B cell (primary cell): Measurements from ENCODE around the gene ITGA5. TPM values are rescaled to one million over a fixed set of nuclear protein-coding genes. Genes with fewer than 3 reads are reported as not detected.

Experiments used
- ATAC-seq: fragments of 200-7000 bp; cut with Tn5 transposase; one replicate; pipeline ENCODE4 v1.10.0; 2021; ENCODE audit warnings: low read depth, mild to moderate bottlenecking, moderate number of reproducible peaks, moderate library complexity
- CTCF ChIA-PET: fragments of 350-600 bp; sonication (Branson Sonifier 250); formaldehyde crosslinking; loops from one replicate; lab custom pipeline; 2021; ENCODE audit warnings: antibody characterized with exemption, inconsistent platforms; lab: Charles Lee
- POLR2A ChIA-PET: fragments of 350-600 bp; sonication (Branson Sonifier 250); formaldehyde crosslinking; loops from one replicate; lab custom pipeline; 2021; ENCODE audit warnings: antibody characterized with exemption; lab: Charles Lee
- DNase-seq: peaks from one replicate; pipeline ENCODE4 v3.0.0; 2013
- H2AFZ ChIP-seq: 2 replicates; pipeline ENCODE4 v1.6.1; 2012; ENCODE audit warnings: mild to moderate bottlenecking, low read depth, low read length; ENCODE audit not compliant: insufficient read depth, poor library complexity, severe bottlenecking
- H3K27ac ChIP-seq, 2 donors: 1 replicate in 1 of 2; 2 replicates in 1 of 2; pipeline ENCODE4 v1.5.1; 2012 to 2013; ENCODE audit warnings: low read length in 2 of 2, mild to moderate bottlenecking in 2 of 2, moderate library complexity in 1 of 2
- H3K27me3 ChIP-seq, 4 experiments: fragments of 200-600 bp in 1 of 4; sonication (generic) in 1 of 4; replicated peaks in 1 of 4; 1 replicate in 2 of 4; 2 replicates in 2 of 4; pipeline versions ENCODE4 v1.6.1 to v1.7.0; 2013 to 2016; ENCODE audit warnings: low read length in 3 of 4, mild to moderate bottlenecking in 2 of 4, mixed read lengths in 1 of 4, moderate library complexity in 1 of 4; ENCODE audit not compliant: insufficient read depth in 4 of 4, control insufficient read depth in 3 of 4; ENCODE audit errors: control extremely low read depth in 1 of 4
- H3K36me3 ChIP-seq, 2 experiments: replicated peaks in 1 of 2; 1 replicate in 1 of 2; 2 replicates in 1 of 2; pipeline versions ENCODE4 v1.6.1 to v1.7.1; 2013; ENCODE audit warnings: low read length in 1 of 2; ENCODE audit not compliant: insufficient read depth in 2 of 2, control insufficient read depth in 1 of 2; ENCODE audit errors: control extremely low read depth in 1 of 2, extremely low read depth in 1 of 2
- H3K4me1 ChIP-seq, 2 donors: fragments of 200-600 bp in 1 of 2; sonication (generic) in 1 of 2; 1 replicate in 1 of 2; 2 replicates in 1 of 2; pipeline versions ENCODE4 v1.5.1 to v1.6.1; 2013 to 2017; ENCODE audit warnings: low read length in 2 of 2; ENCODE audit not compliant: control insufficient read depth in 2 of 2, insufficient read depth in 2 of 2
- H3K4me2 ChIP-seq: replicated peaks from 2 replicates; pipeline ENCODE3; 2012; ENCODE audit warnings: mild to moderate bottlenecking, low read depth, low read length; ENCODE audit not compliant: poor library complexity, severe bottlenecking
- H3K4me3 ChIP-seq, 5 experiments: fragments of 200-600 bp in 1 of 5; sonication (generic) in 1 of 5; 1 replicate in 3 of 5; 2 replicates in 2 of 5; pipeline versions ENCODE4 v1.5.1 to v1.7.0; 2011 to 2016; ENCODE audit warnings: low read length in 4 of 5, mild to moderate bottlenecking in 4 of 5, low read depth in 2 of 5, control low read depth in 1 of 5, moderate library complexity in 1 of 5; ENCODE audit not compliant: insufficient read depth in 1 of 5; ENCODE audit errors: control extremely low read depth in 1 of 5, extremely low read depth in 1 of 5
- H3K79me2 ChIP-seq: fragments of 200-600 bp; sonication (generic); one replicate; pipeline ENCODE4 v1.6.0; 2016; ENCODE audit warnings: low read length; ENCODE audit not compliant: control insufficient read depth, insufficient read depth
- H3K9ac ChIP-seq: fragments of 200-600 bp; sonication (generic); 2 replicates; pipeline ENCODE4 v1.6.1; 2017; ENCODE audit warnings: mild to moderate bottlenecking, low read length, moderate library complexity
- H3K9me3 ChIP-seq, 3 donors: one replicate each; pipeline versions ENCODE4 v1.6.1 to v1.7.1; 2013; ENCODE audit warnings: low read length in 2 of 3; ENCODE audit not compliant: control insufficient read depth in 2 of 3, insufficient read depth in 1 of 3; ENCODE audit errors: control extremely low read depth in 1 of 3
- H4K20me1 ChIP-seq: 2 replicates; pipeline ENCODE4 v1.6.0; 2012; ENCODE audit warnings: mild to moderate bottlenecking, low read length; ENCODE audit not compliant: insufficient read depth, control insufficient read depth, poor library complexity, severe bottlenecking
- H3K27ac Mint-ChIP-seq: one replicate; pipeline ENCODE4 v1.8.0; 2021; ENCODE audit warnings: mixed read lengths
- H3K27me3 Mint-ChIP-seq: one replicate; pipeline ENCODE4 v1.8.0; 2021; ENCODE audit warnings: mixed read lengths
- H3K4me1 Mint-ChIP-seq: one replicate; pipeline ENCODE4 v1.8.0; 2021; ENCODE audit warnings: mixed read lengths
- H3K4me3 Mint-ChIP-seq: one replicate; pipeline ENCODE4 v1.8.0; 2021; ENCODE audit warnings: mixed read lengths
- H3K9me3 Mint-ChIP-seq: one replicate; pipeline ENCODE4 v1.8.0; 2022; ENCODE audit warnings: mixed read lengths; ENCODE audit not compliant: insufficient read depth
- CTCF ChIP-seq: fragments of 200-600 bp; IDR thresholded peaks from one replicate; pipeline ENCODE4 v1.8.0; 2022; ENCODE audit warnings: antibody characterized with exemption, mild to moderate bottlenecking
- EZH2 ChIP-seq: IDR thresholded peaks from 2 replicates; pipeline ENCODE4 v1.6.1; 2012; ENCODE audit warnings: borderline replicate concordance, low read depth, mild to moderate bottlenecking, moderate library complexity, low read length; ENCODE audit not compliant: insufficient read depth, poor library complexity, severe bottlenecking
- WGBS: methylation state at CpG from one replicate; pipeline ENCODE4 v1.1.5; 2013; ENCODE audit warnings: missing lambda C conversion rate; ENCODE audit not compliant: insufficient coverage; 5-methylcytosine and 5-hydroxymethylcytosine counted together
- intact Hi-C: fragments of 100-400 bp; cut with micrococcal nuclease; formaldehyde crosslinking; loops from one replicate; pipeline ENCODE4 v1.10.0; 2022
- polyA plus RNA-seq: library from polyadenylated mRNA; depleted of rRNA; stranded (reverse); fragments of >200 nt; gene quantifications from 2 replicates; pipeline ENCODE4 v1.2.3, GENCODE V29; 2012
- total RNA-seq, 2 donors: library from RNA; stranded (reverse); fragments of 120-200 nt in 1 of 2; gene quantifications; 1 replicate in 1 of 2; 2 replicates in 1 of 2; pipeline versions ENCODE4 v1.2.3 to v1.2.4, GENCODE V29; 2013 to 2022

ITGA5 gene
- total and polyA plus RNA-seq, 2 donors (not counting 1 experiment from before 2014, with no cell fraction given), result 3.6 to 6.1 TPM

GRCh38 chr12:54398995-54399793 is 19.9 kb downstream of the ITGA5 start:
- Histone ChIP-seq H3K9me3 (no peaks in the 10 kb centered on the region), H3K27ac (no peak overlapping the region), H3K4me1 (peaks cover 0 to 1% of the 10 kb centered on the region in 2 donors), H3K27me3 (no peaks in the 10 kb centered on the region), H3K9ac (no peak overlapping the region), H2AFZ (no peak overlapping the region), H3K36me3 (peaks cover 0 to 8% of the 10 kb centered on the region in 2 experiments), H3K4me2 (no peak overlapping the region), H4K20me1 (no peaks in the 10 kb centered on the region), H3K4me3 (no peak overlapping the region), H3K79me2 (no peaks in the 10 kb centered on the region)
- Mint-ChIP-seq H3K4me3 (no peak overlapping the region), H3K9me3 (no peaks in the 10 kb centered on the region), H3K27me3 (no peaks in the 10 kb centered on the region), H3K27ac (no peak overlapping the region), H3K4me1 (peaks cover 6% of the 10 kb centered on the region)
- peak; percentile 88 for DNase-seq
- intact Hi-C loops, result loop anchor here (1.0 to 5.0 kb wide), 2 partner anchors 40 to 98 kb away; partner anchors contain the start of gene NCKAP1L
- 80% methylated on average over 6 of the region's 8 CpGs for WGBS
- CTCF ChIA-PET, result interaction anchor here (0.5 to 12.3 kb wide), 47 partner anchors 9 to 1300 kb away, joined by 3 to 1030 read pairs (median 4); partner anchors contain the start of genes CBX5, ITGA5, NCKAP1L and PDE1B
- peak; percentile 99 for ATAC-seq
- peak; percentile 98 for TF ChIP-seq CTCF
- TF ChIP-seq EZH2, result no peak
- POLR2A ChIA-PET, result interaction anchor here (0.5 to 1.8 kb wide), 3 partner anchors 12 to 119 kb away, joined by 4 to 18 read pairs (median 12); partner anchors contain the start of gene CBX5

- no peaks in the 10 kb centered on the region for H3K27me3 ChIP-seq
- peaks cover 0 to 3% of the 10 kb centered on the region in 2 experiments for H3K36me3 ChIP-seq
- no peak overlapping the region for H3K9ac ChIP-seq
- no peak overlapping the region for H3K27ac Mint-ChIP-seq
- no peak for TF ChIP-seq CTCF
- TF ChIP-seq EZH2, result no peak
- no peaks in the 10 kb centered on the region for H4K20me1 ChIP-seq
- ChIA-PET CTCF (interaction anchor here (0.6 to 12.3 kb wide), 9 partner anchors 8 to 1331 kb away, joined by 3 to 1030 read pairs (median 8); partner anchors contain the start of genes CD63, ITGA5, NCKAP1L and ZNF385A), POLR2A (no interaction called here)
- DNase-seq (no peak), ATAC-seq (no peak)
- no peaks in the 10 kb centered on the region for H3K9me3 ChIP-seq
- no peak overlapping the region for H2AFZ ChIP-seq
- intact Hi-C loops, result loop anchor here (5.0 kb wide), 1 partner anchor 99 kb away; the partner anchor contains the start of gene NCKAP1L
- H3K79me2 ChIP-seq, result no peaks in the 10 kb centered on the region
- H3K9me3 Mint-ChIP-seq, result no peaks in the 10 kb centered on the region
- WGBS, result 100% methylated on average over 2 of the region's 2 CpGs
- H3K4me3 Mint-ChIP-seq, result no peak overlapping the region
- H3K27ac ChIP-seq, result no peak overlapping the region
- peaks cover 14% of the 10 kb centered on the region for H3K4me1 Mint-ChIP-seq
- no peak overlapping the region for H3K4me3 ChIP-seq
- peaks cover 9 to 11% of the 10 kb centered on the region in 2 donors for H3K4me1 ChIP-seq
- H3K4me2 ChIP-seq, result no peak overlapping the region
- no peaks in the 10 kb centered on the region for H3K27me3 Mint-ChIP-seq
These were observed 20.8 kb downstream of the ITGA5 start for GRCh38 chr12:54398218-54398617.
